ENCODE results near the gene PAX6. TPM values are rescaled to one million over a fixed set of nuclear protein-coding genes. Genes with fewer than 3 reads are reported as not detected.

The PAX6 gene
- total RNA-seq, 6 donors from 2014 or later = not detected

DNA sequence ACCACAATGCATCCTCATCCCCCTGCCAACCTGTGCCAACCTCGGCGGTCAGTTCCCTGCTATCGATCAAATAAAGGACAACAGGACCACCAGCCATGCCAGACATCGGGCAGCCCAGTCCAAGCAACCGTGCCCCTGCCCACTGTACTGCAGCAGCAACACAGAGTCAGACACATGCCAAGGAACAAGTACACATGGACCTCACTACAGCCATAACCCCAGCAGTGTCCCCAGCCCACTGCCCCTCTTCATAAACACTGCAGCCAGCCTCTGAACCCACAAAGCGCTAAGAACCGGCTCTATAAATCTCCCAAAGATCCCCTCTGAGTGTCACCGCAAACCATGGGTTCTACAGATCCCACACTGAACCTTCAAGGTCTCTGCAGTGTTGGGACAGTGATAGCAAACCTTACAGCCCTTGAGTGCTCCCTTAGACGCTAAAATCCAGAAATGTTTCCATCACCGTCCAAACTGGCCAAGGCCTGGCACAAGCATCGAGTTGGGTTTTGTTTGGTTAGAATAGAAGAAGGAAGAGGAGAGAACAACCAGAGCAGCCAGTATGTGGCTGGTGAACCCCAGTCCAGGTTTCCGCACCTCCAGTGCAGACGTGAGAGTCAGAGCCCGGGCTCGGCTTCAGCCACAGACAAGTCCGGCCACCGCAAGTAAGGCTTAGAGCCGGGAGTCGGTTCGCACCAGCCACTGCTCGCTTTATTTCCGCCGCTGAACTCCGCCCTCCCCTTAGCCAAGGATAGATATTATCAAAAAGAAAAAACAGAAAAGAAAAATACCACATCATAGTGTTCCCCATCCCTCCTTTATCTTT lies 7.9 kb downstream of the PAX6 start:
- Histone ChIP-seq H3K4me1 (peaks cover 17 to 41% (median 30%) of the 10 kb centered on the region in 4 donors), H3K9me3 (peaks cover 0 to 5% (median 0%) of the 10 kb centered on the region in 4 donors), H3K36me3 (no peaks in the 10 kb centered on the region), H3K4me3 (no peak overlapping the region), H3K27ac (no peak overlapping the region), H3K27me3 (peaks cover 2 to 99% (median 63%) of the 10 kb centered on the region in 4 donors)
- peak in 1 of 2 donors; percentile 20 for ATAC-seq (ENCODE audit: low FRiP score in 2 of 2)
- no peak for TF ChIP-seq POLR2AphosphoS5 (IDR thresholded peaks at IDR 0.05)
- peak in 1 of 2 donors; percentile 15 for DNase-seq
- WGBS, 2 donors = 6 to 8% methylated on average over 24 of the region's 24 CpGs

DNA sequence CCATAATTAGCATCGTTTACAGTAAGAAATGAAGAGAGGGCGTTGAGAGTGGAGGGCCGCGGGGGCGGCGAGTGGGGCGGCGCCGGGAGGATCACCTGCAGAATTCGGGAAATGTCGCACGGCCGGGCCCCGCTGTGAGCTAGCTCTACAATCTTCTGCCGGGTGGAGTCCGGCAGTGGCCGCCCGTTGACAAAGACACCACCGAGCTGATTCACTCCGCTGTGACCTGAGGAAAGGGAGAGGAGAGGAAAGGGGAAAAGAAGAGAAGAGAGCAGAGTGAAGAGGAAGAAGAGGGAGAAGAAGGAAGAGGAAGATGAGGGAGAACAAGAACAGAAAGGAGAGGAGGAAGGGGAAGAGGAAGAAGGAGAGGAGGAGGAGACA lies 8.5 kb downstream of the PAX6 start:
- Histone ChIP-seq H3K27me3 (peaks cover 2 to 99% (median 58%) of the 10 kb centered on the region in 4 donors), H3K9me3 (peaks cover 0 to 5% (median 0%) of the 10 kb centered on the region in 4 donors), H3K27ac (no peak overlapping the region), H3K4me1 (peaks cover 20 to 44% (median 30%) of the 10 kb centered on the region in 4 donors), H3K4me3 (no peak overlapping the region), H3K36me3 (no peaks in the 10 kb centered on the region)
- DNase-seq = peak in 1 of 2 donors; percentile 74
- 8 to 15% methylated on average over 17 to 20 of the region's 20 CpGs for WGBS, 2 donors
- no peak for ATAC-seq (ENCODE audit: low FRiP score in 2 of 2)
- TF ChIP-seq POLR2A (IDR thresholded peaks at IDR 0.05) = no peak
- no peak for TF ChIP-seq POLR2AphosphoS5 (IDR thresholded peaks at IDR 0.05)
- TF ChIP-seq, protein P1, sequence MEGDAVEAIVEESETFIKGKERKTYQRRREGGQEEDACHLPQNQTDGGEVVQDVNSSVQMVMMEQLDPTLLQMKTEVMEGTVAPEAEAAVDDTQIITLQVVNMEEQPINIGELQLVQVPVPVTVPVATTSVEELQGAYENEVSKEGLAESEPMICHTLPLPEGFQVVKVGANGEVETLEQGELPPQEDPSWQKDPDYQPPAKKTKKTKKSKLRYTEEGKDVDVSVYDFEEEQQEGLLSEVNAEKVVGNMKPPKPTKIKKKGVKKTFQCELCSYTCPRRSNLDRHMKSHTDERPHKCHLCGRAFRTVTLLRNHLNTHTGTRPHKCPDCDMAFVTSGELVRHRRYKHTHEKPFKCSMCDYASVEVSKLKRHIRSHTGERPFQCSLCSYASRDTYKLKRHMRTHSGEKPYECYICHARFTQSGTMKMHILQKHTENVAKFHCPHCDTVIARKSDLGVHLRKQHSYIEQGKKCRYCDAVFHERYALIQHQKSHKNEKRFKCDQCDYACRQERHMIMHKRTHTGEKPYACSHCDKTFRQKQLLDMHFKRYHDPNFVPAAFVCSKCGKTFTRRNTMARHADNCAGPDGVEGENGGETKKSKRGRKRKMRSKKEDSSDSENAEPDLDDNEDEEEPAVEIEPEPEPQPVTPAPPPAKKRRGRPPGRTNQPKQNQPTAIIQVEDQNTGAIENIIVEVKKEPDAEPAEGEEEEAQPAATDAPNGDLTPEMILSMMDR (IDR thresholded peaks at IDR 0.05) = no peak
- TF ChIP-seq EP300 (IDR thresholded peaks at IDR 0.05) = no peak

DNA sequence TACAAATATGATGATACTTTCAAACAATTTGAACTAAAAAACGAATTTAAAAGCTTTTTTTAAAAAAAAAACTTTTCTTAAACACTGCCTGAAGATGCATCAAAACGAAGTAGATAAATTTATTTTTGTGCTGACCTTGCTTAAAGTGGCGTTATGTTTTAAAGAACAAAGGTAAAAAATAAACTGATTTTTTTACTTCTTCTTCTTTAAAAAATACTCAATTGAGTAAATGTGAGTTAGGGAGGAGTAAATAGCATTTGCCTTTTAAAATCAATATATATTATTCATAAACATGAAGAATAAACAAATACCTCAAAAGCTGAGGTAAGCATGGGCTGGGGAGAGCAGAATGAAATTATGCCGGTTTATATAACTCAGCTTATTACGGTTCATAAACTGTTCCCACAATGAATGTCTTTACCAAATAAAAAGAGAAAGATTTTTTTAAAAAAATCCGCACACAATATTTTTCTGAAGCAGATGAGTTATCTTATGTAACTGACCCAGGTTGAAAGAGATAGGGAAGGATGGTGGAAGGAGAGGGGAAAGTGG lies 9.0 kb downstream of the PAX6 start:
- Histone ChIP-seq H3K27me3 (peaks cover 2 to 95% (median 54%) of the 10 kb centered on the region in 4 donors), H3K9me3 (peaks cover 0 to 5% (median 0%) of the 10 kb centered on the region in 4 donors), H3K36me3 (no peaks in the 10 kb centered on the region), H3K27ac (no peak overlapping the region), H3K4me1 (peaks cover 20 to 48% (median 30%) of the 10 kb centered on the region in 4 donors), H3K4me3 (no peak overlapping the region)
- WGBS, 2 donors = 11 to 14% methylated on average over 6 of the region's 6 CpGs
- TF ChIP-seq, protein P1 (IDR thresholded peaks at IDR 0.05) = no peak
- no peak for TF ChIP-seq POLR2A (IDR thresholded peaks at IDR 0.05)
- TF ChIP-seq POLR2AphosphoS5 (IDR thresholded peaks at IDR 0.05) = no peak
- no peak for TF ChIP-seq EP300 (IDR thresholded peaks at IDR 0.05)
- DNase-seq = no peak
- no peak for ATAC-seq (ENCODE audit: low FRiP score in 2 of 2)

DNA sequence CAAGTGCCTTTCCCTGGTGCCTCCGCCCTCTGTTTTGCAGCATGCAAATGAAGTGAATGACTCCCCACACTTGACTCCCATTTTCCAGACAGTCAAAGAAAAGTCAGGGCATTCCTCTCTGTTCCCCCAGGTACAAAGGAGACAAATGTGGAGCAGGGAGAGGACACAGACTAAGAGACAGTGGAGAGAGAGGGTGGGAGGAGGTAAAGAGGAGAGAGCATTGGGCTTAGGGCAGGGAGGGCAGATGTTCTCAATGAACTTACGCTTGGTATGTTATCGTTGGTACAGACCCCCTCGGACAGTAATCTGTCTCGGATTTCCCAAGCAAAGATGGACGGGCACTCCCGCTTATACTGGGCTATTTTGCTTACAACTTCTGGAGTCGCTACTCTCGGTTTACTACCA lies 9.8 kb downstream of the PAX6 start:
- no peak overlapping the region for H3K27ac ChIP-seq
- ATAC-seq (ENCODE audit: low FRiP score in 2 of 2) (no peak), DNase-seq (no peak)
- WGBS, 2 donors = 17% methylated on average over 9 of the region's 9 CpGs
- TF ChIP-seq POLR2A (IDR thresholded peaks at IDR 0.05) (no peak), EP300 (IDR thresholded peaks at IDR 0.05) (no peak), POLR2AphosphoS5 (IDR thresholded peaks at IDR 0.05) (no peak)
- TF ChIP-seq, protein P1 (IDR thresholded peaks at IDR 0.05) = no peak
- peaks cover 2 to 92% (median 54%) of the 10 kb centered on the region in 4 donors for H3K27me3 ChIP-seq
- H3K36me3 ChIP-seq = no peaks in the 10 kb centered on the region
- peaks cover 0 to 5% (median 0%) of the 10 kb centered on the region in 4 donors for H3K9me3 ChIP-seq
- peaks cover 20 to 47% (median 30%) of the 10 kb centered on the region in 4 donors for H3K4me1 ChIP-seq
- no peak overlapping the region for H3K4me3 ChIP-seq
